GM06990 (cell line): ENCODE results near the gene MEST.
A peak's percentile ranks its signal among the peaks of the same experiment; 100 is the strongest.

Experiments
- DNase-seq: peaks from one replicate; pipeline ENCODE4 v3.0.0-alpha.2; 2011; ENCODE audit not compliant: insufficient read length; ENCODE audit errors: extremely low read depth
- H3K27me3 ChIP-seq: replicated peaks from 2 replicates; pipeline ENCODE4 v1.6.0; 2011; ENCODE audit warnings: low read length; ENCODE audit not compliant: control insufficient read depth, insufficient read depth
- H3K36me3 ChIP-seq: 2 replicates; pipeline ENCODE4 v1.5.1; 2011; ENCODE audit warnings: low read length; ENCODE audit not compliant: control insufficient read depth, insufficient read depth
- H3K4me3 ChIP-seq: replicated peaks from 2 replicates; pipeline ENCODE4 v1.5.1; 2011; ENCODE audit warnings: low read depth, mild to moderate bottlenecking, control low read depth, low read length
- CTCF ChIP-seq: IDR thresholded peaks from 2 replicates; pipeline ENCODE4 v1.5.1; 2011; ENCODE audit warnings: low read length, control low read depth, mild to moderate bottlenecking, inconsistent platforms; ENCODE audit not compliant: insufficient read depth, poor library complexity, severe bottlenecking

Gene MEST

GRCh38 chr7:130452951-130453350 lies 38.9 kb upstream of the MEST start:
- DNase-seq: no peak
- H3K4me3 ChIP-seq: no peak overlapping the region

GRCh38 chr7:130454959-130455358 lies 36.9 kb upstream of the MEST start:
- Histone ChIP-seq H3K4me3 (no peak overlapping the region), H3K36me3 (no peaks in the 10 kb centered on the region), H3K27me3 (no peaks in the 10 kb centered on the region)
- DNase-seq: no peak
- TF ChIP-seq CTCF: no peak

More at GRCh38 chr7:130452951-130453350, 38.9 kb upstream of the MEST start:
- TF ChIP-seq CTCF: no peak
- Histone ChIP-seq H3K36me3 (no peaks in the 10 kb centered on the region), H3K27me3 (no peaks in the 10 kb centered on the region)

- TF ChIP-seq CTCF: no peak
- peak; percentile 29 for DNase-seq
- Histone ChIP-seq H3K36me3 (no peaks in the 10 kb centered on the region), H3K4me3 (no peak overlapping the region), H3K27me3 (no peaks in the 10 kb centered on the region)
These were observed 33.6 kb upstream of the MEST start for GRCh38 chr7:130458257-130458656.

- TF ChIP-seq CTCF: no peak
- H3K4me3 ChIP-seq: no peak overlapping the region
- no peaks in the 10 kb centered on the region for H3K36me3 ChIP-seq
- DNase-seq: no peak
- no peaks in the 10 kb centered on the region for H3K27me3 ChIP-seq
These were observed 30.6 kb upstream of the MEST start for GRCh38 chr7:130461272-130461671.

GRCh38 chr7:130463553-130464434 lies 28.1 kb upstream of the MEST start:
- no peak for DNase-seq
- Histone ChIP-seq H3K4me3 (no peak overlapping the region), H3K36me3 (no peaks in the 10 kb centered on the region), H3K27me3 (no peaks in the 10 kb centered on the region)
- TF ChIP-seq CTCF: no peak
